HG03378 (cell line): ENCODE measurements around the gene CPEB3.
A peak's percentile ranks its signal among the peaks of the same experiment; 100 is the strongest.

Experiments used
- ATAC-seq: cut with Tn5 transposase; IDR thresholded peaks from one replicate; pipeline ENCODE4 v1.9.1; 2021; ENCODE audit warnings: mild to moderate bottlenecking, moderate library complexity; ENCODE audit not compliant: unreplicated experiment

Gene CPEB3

GRCh38 chr10:92110039-92110794 lies 180.7 kb downstream of the CPEB3 start:
- ATAC-seq = no peak

GRCh38 chr10:92108747-92109146 lies 182.1 kb downstream of the CPEB3 start:
- ATAC-seq = no peak

GRCh38 chr10:92108120-92108519 lies 182.8 kb downstream of the CPEB3 start:
- no peak for ATAC-seq

GRCh38 chr10:92103376-92104090 lies 187.3 kb downstream of the CPEB3 start:
- no peak for ATAC-seq

- no peak for ATAC-seq
Measured at GRCh38 chr10:92102601-92103213, 188.2 kb downstream of the CPEB3 start.

- ATAC-seq = no peak
Measured at GRCh38 chr10:92094960-92095359, 195.9 kb downstream of the CPEB3 start.

GRCh38 chr10:92091965-92092364 lies 198.9 kb downstream of the CPEB3 start:
- ATAC-seq = no peak

GRCh38 chr10:92087750-92088395 lies 203.0 kb downstream of the CPEB3 start:
- ATAC-seq = peak; percentile 83

- no peak for ATAC-seq
Measured at GRCh38 chr10:92082583-92083280, 208.1 kb downstream of the CPEB3 start.

- no peak for ATAC-seq
Measured at GRCh38 chr10:92081641-92082040, 209.2 kb downstream of the CPEB3 start.

- ATAC-seq = no peak
Measured at GRCh38 chr10:92080244-92080643, 210.6 kb downstream of the CPEB3 start.

- ATAC-seq = no peak
Measured at GRCh38 chr10:92079003-92079402, 211.9 kb downstream of the CPEB3 start.

- no peak for ATAC-seq
Measured at GRCh38 chr10:92076722-92077121, 214.2 kb downstream of the CPEB3 start.

- no peak for ATAC-seq
Measured at GRCh38 chr10:92075829-92076228, 215.0 kb downstream of the CPEB3 start.

- ATAC-seq = no peak
Measured at GRCh38 chr10:92074126-92074887, 216.6 kb downstream of the CPEB3 start.

- no peak for ATAC-seq
Measured at GRCh38 chr10:92068900-92069299, 222.0 kb downstream of the CPEB3 start.

- ATAC-seq = no peak
Measured at GRCh38 chr10:92066386-92066785, 224.5 kb downstream of the CPEB3 start.

- ATAC-seq = no peak
Measured at GRCh38 chr10:92064506-92064905, 226.4 kb downstream of the CPEB3 start.

- ATAC-seq = no peak
Measured at GRCh38 chr10:92062273-92062672, 228.6 kb downstream of the CPEB3 start.

- no peak for ATAC-seq
Measured at GRCh38 chr10:92054807-92055206, 236.1 kb downstream of the CPEB3 start.
